Large intestine (tissue), 3 donors: ENCODE measurements around the gene CATSPER3. TPM values are rescaled to one million over a fixed set of nuclear protein-coding genes. Genes with fewer than 3 reads are reported as not detected.

Experiments
- DNase-seq, 2 donors: peaks; one replicate each; pipeline versions ENCODE4 v3.0.0 to v3.0.0-alpha.2; 2013
- H3K27ac ChIP-seq: one replicate; pipeline ENCODE4 v1.5.1; 2013; ENCODE audit warnings: low read length
- H3K27me3 ChIP-seq: 2 replicates; pipeline ENCODE4 v1.6.1; 2013; ENCODE audit warnings: low read length; ENCODE audit not compliant: control insufficient read depth, insufficient read depth
- H3K36me3 ChIP-seq: 2 replicates; pipeline ENCODE4 v1.6.1; 2013; ENCODE audit warnings: low read length; ENCODE audit not compliant: control insufficient read depth, insufficient read depth
- H3K4me1 ChIP-seq: one replicate; pipeline ENCODE4 v1.6.1; 2013; ENCODE audit warnings: low read length; ENCODE audit not compliant: control insufficient read depth, insufficient read depth
- H3K4me3 ChIP-seq: one replicate; pipeline ENCODE4 v1.5.1; 2013; ENCODE audit warnings: low read length
- H3K9me3 ChIP-seq: one replicate; pipeline ENCODE4 v1.6.1; 2013; ENCODE audit warnings: mild to moderate bottlenecking, low read depth, low read length, moderate library complexity; ENCODE audit not compliant: control insufficient read depth
- WGBS: methylation state at CpG from one replicate; pipeline ENCODE4 v1.1.5; 2013; ENCODE audit warnings: low lambda C conversion rate; ENCODE audit not compliant: insufficient coverage; 5-methylcytosine and 5-hydroxymethylcytosine counted together
- polyA plus RNA-seq: library from polyadenylated mRNA; unstranded; fragments of 120-200 nt; gene quantifications from one replicate; pipeline ENCODE4 v1.2.1, GENCODE V29; 2013

The CATSPER3 gene
- polyA plus RNA-seq, 1 donor, result 1.4 TPM

DNA sequence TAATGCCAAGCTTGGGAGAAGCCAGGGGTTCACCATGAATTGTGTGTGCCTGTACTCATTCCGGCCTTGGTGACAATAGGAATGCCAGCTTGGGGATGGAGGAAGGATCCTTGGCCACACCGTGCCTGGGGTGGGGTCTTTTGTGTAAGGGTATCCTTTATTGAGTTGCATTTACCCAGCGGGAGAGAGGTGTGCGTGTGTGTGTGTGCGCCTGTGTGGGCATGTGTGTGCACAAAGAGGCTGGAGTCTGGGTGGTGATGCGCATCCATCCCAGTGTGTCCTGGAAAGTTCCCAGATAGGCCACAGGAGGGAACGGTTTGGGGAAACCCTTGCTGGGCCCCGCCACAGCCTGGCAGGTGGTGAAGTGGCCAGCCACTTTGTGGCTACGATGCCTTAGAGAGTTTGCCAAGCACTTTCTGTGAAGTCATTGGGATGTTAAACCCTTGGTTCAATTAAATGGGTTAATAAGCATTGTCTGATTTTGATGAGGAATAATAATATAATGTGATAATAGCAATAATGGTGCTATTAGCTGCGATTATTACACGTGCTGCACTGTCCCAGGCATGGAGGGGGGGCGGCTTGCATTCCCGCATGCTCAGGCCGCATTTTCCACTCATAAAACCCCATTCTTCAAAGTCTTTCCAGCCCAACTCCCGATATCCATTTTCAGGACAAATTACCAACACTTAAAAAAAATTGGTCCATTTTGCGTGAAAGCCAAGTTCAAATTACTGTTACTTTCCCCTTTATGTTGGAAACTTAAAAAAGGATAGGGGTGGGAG is 52.6 kb downstream of the CATSPER3 start:
- WGBS, result 75% methylated on average over 2 of the region's 16 CpGs
- H3K27ac ChIP-seq, result no peak overlapping the region
- H3K4me3 ChIP-seq, result no peak overlapping the region
- H3K36me3 ChIP-seq, result no peaks in the 10 kb centered on the region
- DNase-seq, result no peak
- no peaks in the 10 kb centered on the region for H3K9me3 ChIP-seq
- no peaks in the 10 kb centered on the region for H3K4me1 ChIP-seq
- H3K27me3 ChIP-seq, result peaks cover 4% of the 10 kb centered on the region

DNA sequence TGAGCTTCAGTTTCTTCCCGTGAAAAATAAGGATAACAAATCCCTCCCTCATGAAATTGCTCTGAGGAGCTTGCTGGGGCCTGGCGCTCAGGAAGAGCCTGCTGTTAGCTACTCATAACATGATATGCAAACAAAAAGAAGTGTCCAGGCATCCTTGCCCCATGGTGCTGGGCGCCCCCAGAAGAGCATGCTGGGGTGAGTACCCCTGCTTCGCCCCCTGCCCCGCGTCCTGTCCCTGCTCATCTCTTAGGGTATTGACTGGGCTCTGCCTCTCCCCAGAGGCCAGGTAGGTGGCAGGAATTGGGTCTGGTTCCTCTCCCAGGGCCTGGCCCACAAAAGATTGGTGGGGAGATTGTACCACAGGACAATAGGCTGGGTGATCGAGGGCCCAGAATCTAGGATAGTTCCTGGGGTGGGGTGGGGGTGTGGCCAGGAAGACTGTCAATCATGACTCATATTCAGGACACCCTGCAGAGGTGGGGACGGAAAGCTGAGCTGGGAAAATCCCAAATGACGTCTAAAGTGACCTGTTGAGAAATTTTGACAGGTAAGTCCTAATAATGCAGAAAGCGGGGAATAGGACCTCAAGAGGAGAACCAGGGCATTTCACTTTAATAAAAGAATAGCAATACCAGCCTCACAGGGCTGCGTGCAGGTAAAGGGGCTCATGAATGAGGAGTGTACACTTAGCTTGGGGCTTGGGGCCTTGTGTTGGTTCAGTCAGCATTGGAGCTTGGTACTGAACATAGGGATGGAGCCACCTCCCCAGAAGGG is 57.4 kb downstream of the CATSPER3 start:
- H3K4me1 ChIP-seq, result no peaks in the 10 kb centered on the region
- no peak overlapping the region for H3K4me3 ChIP-seq
- WGBS, result 76% methylated on average over 2 of the region's 11 CpGs
- H3K36me3 ChIP-seq, result peaks cover 3% of the 10 kb centered on the region
- H3K27me3 ChIP-seq, result peaks cover 49% of the 10 kb centered on the region
- no peak overlapping the region for H3K27ac ChIP-seq
- H3K9me3 ChIP-seq, result peaks cover 16% of the 10 kb centered on the region
- no peak for DNase-seq

DNA sequence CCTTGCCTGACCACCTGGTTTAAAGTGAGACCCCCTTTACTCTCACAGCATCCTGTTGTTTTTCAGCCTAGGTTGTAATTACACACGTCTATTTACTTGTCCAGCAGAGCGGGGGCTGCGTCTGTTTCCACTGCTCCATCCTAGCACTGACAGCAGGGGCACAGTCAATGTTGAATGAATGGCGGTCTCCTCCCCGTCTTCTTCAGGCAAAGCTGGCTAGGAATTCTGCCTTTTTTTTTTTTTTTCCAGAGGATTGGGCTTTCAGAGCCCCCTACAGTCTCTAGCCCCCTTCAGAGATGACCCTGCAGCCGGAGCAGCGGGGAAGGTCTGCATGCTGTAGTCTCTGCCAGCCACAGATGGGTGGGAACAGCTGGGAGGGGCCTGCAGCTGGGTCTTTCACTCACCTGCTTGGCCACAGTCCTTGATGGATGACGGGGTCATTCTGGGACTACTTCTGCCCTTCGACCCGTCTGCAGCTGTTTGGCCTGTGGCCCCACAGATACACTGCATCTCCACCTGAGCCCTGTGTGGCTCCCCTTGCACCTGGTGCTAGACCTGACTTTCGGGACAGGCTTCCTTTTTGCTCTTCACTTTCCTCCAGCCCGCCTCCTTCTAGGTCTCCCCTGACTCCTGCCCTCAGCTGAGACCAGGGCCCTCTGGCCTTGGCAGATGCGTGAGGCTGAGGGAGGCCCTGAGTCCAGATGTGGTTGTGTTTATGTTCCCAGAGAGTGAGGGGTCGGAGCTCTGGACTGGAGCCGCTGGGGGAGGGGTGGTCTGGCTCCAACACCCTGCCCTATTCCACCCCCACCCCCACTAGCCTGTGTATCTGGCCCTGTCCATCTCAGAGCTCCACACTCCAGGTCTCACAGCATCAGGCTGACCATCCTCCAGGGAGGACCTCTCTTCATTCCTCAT is 58.3 kb downstream of the CATSPER3 start:
- peaks cover 18% of the 10 kb centered on the region for H3K9me3 ChIP-seq
- H3K27ac ChIP-seq, result no peak overlapping the region
- H3K27me3 ChIP-seq, result peaks cover 57% of the 10 kb centered on the region
- no peak overlapping the region for H3K4me3 ChIP-seq
- no peaks in the 10 kb centered on the region for H3K4me1 ChIP-seq
- DNase-seq, result no peak
- peaks cover 5% of the 10 kb centered on the region for H3K36me3 ChIP-seq
- WGBS, result no CpG with 5 or more reads among the region's 15 CpGs

- WGBS, result no CpG with 5 or more reads among the region's 12 CpGs
- no peaks in the 10 kb centered on the region for H3K4me1 ChIP-seq
- H3K9me3 ChIP-seq, result peaks cover 25% of the 10 kb centered on the region
- peaks cover 65% of the 10 kb centered on the region for H3K27me3 ChIP-seq
- H3K27ac ChIP-seq, result no peak overlapping the region
- H3K4me3 ChIP-seq, result no peak overlapping the region
- DNase-seq, result no peak
- peaks cover 6% of the 10 kb centered on the region for H3K36me3 ChIP-seq
Measured at GRCh38 chr5:135026645-135027265, 59.0 kb downstream of the CATSPER3 start.

GRCh38 chr5:135027266-135027696 is 59.6 kb downstream of the CATSPER3 start:
- Histone ChIP-seq H3K27me3 (peaks cover 69% of the 10 kb centered on the region), H3K36me3 (peaks cover 6% of the 10 kb centered on the region), H3K27ac (no peak overlapping the region), H3K4me3 (no peak overlapping the region), H3K9me3 (peaks cover 25% of the 10 kb centered on the region), H3K4me1 (no peaks in the 10 kb centered on the region)
- no CpG with 5 or more reads among the region's 29 CpGs for WGBS
- no peak for DNase-seq

- Histone ChIP-seq H3K27me3 (peaks cover 72% of the 10 kb centered on the region), H3K9me3 (peaks cover 25% of the 10 kb centered on the region), H3K4me3 (no peak overlapping the region), H3K27ac (no peak overlapping the region), H3K36me3 (peaks cover 6% of the 10 kb centered on the region), H3K4me1 (no peaks in the 10 kb centered on the region)
- no peak for DNase-seq
- no CpG with 5 or more reads among the region's 79 CpGs for WGBS
Measured at GRCh38 chr5:135027697-135028615, 60.2 kb downstream of the CATSPER3 start.

- H3K27ac ChIP-seq, result no peak overlapping the region
- H3K36me3 ChIP-seq, result peaks cover 6% of the 10 kb centered on the region
- no peak overlapping the region for H3K4me3 ChIP-seq
- WGBS, result 92% methylated on average over 6 of the region's 62 CpGs
- peaks cover 78% of the 10 kb centered on the region for H3K27me3 ChIP-seq
- H3K4me1 ChIP-seq, result no peaks in the 10 kb centered on the region
- H3K9me3 ChIP-seq, result peaks cover 25% of the 10 kb centered on the region
- DNase-seq, result no peak
Measured at GRCh38 chr5:135028791-135029476, 61.2 kb downstream of the CATSPER3 start.

GRCh38 chr5:135029477-135030122 is 61.9 kb downstream of the CATSPER3 start:
- Histone ChIP-seq H3K4me1 (no peaks in the 10 kb centered on the region), H3K4me3 (no peak overlapping the region), H3K27ac (no peak overlapping the region), H3K9me3 (peaks cover 25% of the 10 kb centered on the region), H3K27me3 (peaks cover 78% of the 10 kb centered on the region), H3K36me3 (peaks cover 6% of the 10 kb centered on the region)
- no peak for DNase-seq
- 85% methylated on average over 15 of the region's 15 CpGs for WGBS
